Endometrial microvascular endothelial cells (primary cell): ENCODE results near the gene MIOX. TPM values are rescaled to one million over a fixed set of nuclear protein-coding genes. Genes with fewer than 3 reads are reported as not detected.

Experiments used
- in situ Hi-C: cut with HindIII; loops from 2 replicates; pipeline ENCODE4 v1.10.0; 2017; ENCODE audit warnings: low sequenced_read_pairs, low pct_unique_long_range_greater_than_20kb; ENCODE audit errors: inconsistent ontology term
- total RNA-seq: library from RNA; depleted of rRNA; stranded (reverse); fragments of >200 nt; gene quantifications from one replicate; pipeline ENCODE4 v1.2.3, GENCODE V29; 2015; ENCODE audit errors: inconsistent ontology term

Gene MIOX
- total RNA-seq, 1 donor from 2014 or later = not detected

- in situ Hi-C loops = no loop called here
These were observed 38.8 kb upstream of the MIOX start for GRCh38 chr22:50447576-50448551.

GRCh38 chr22:50452649-50453048 lies 34.0 kb upstream of the MIOX start:
- in situ Hi-C loops = no loop called here

- in situ Hi-C loops = no loop called here
These were observed 32.0 kb upstream of the MIOX start for GRCh38 chr22:50454556-50455075.

- in situ Hi-C loops = no loop called here
These were observed 31.5 kb upstream of the MIOX start for GRCh38 chr22:50455201-50455600.

GRCh38 chr22:50456026-50456425 lies 30.6 kb upstream of the MIOX start:
- in situ Hi-C loops = no loop called here

- in situ Hi-C loops = no loop called here
These were observed 30.0 kb upstream of the MIOX start for GRCh38 chr22:50456466-50457234.

GRCh38 chr22:50459016-50459415 lies 27.6 kb upstream of the MIOX start:
- in situ Hi-C loops = no loop called here

GRCh38 chr22:50459496-50460140 lies 27.0 kb upstream of the MIOX start:
- in situ Hi-C loops = no loop called here

- in situ Hi-C loops = no loop called here
These were observed 25.7 kb upstream of the MIOX start for GRCh38 chr22:50460938-50461337.

GRCh38 chr22:50461536-50461935 lies 25.1 kb upstream of the MIOX start:
- in situ Hi-C loops = no loop called here

- in situ Hi-C loops = no loop called here
These were observed 24.6 kb upstream of the MIOX start for GRCh38 chr22:50461979-50462540.

- in situ Hi-C loops = no loop called here
These were observed 23.3 kb upstream of the MIOX start for GRCh38 chr22:50463188-50463900.

- in situ Hi-C loops = no loop called here
These were observed 22.2 kb upstream of the MIOX start for GRCh38 chr22:50464451-50464850.

GRCh38 chr22:50465066-50465930 lies 21.4 kb upstream of the MIOX start:
- in situ Hi-C loops = no loop called here

GRCh38 chr22:50467341-50467740 lies 19.3 kb upstream of the MIOX start:
- in situ Hi-C loops = no loop called here

GRCh38 chr22:50467773-50468440 lies 18.8 kb upstream of the MIOX start:
- in situ Hi-C loops = no loop called here

GRCh38 chr22:50468626-50469025 lies 18.0 kb upstream of the MIOX start:
- in situ Hi-C loops = no loop called here
